PFSK-1 (cell line): ENCODE results near the gene LMNTD1.
A peak's percentile ranks its signal among the peaks of the same experiment; 100 is the strongest.

ENCODE experiments used
- FOXP2 ChIP-seq: optimal IDR thresholded peaks from 2 replicates; pipeline ENCODE3; 2011; ENCODE audit warnings: borderline replicate concordance, control low read depth, inconsistent platforms; ENCODE audit not compliant: insufficient read depth; ENCODE audit errors: extremely low read length, extremely low read depth
- POLR2AphosphoS5 ChIP-seq: IDR thresholded peaks from 2 replicates; pipeline ENCODE4 v1.6.1; 2012; ENCODE audit warnings: low read depth, mild to moderate bottlenecking, control low read depth, low read length, moderate library complexity
- REST ChIP-seq, 2 experiments: IDR thresholded peaks; 2 replicates each; pipeline versions ENCODE4 v1.6.1 to v1.8.0; 2011 to 2012; ENCODE audit warnings: low read depth in 2 of 2, low read length in 2 of 2, control low read depth in 1 of 2, inconsistent platforms in 1 of 2, mild to moderate bottlenecking in 1 of 2, moderate library complexity in 1 of 2; ENCODE audit not compliant: insufficient read depth in 1 of 2
- SIN3A ChIP-seq: IDR thresholded peaks from 2 replicates; pipeline ENCODE4 v1.6.1; 2012; ENCODE audit warnings: mild to moderate bottlenecking, low read length, moderate library complexity, borderline replicate concordance; ENCODE audit not compliant: insufficient read depth
- TAF1 ChIP-seq: IDR thresholded peaks from 2 replicates; pipeline ENCODE4 v1.6.1; 2012; ENCODE audit warnings: low read length, control low read depth, borderline replicate concordance; ENCODE audit not compliant: insufficient read depth

Gene LMNTD1

GRCh38 chr12:25447046-25447445 lies 106.0 kb downstream of the LMNTD1 start:
- TF ChIP-seq TAF1 (no peak), POLR2AphosphoS5 (no peak), SIN3A (no peak), FOXP2 (no peak), REST (IDR thresholded peaks at IDR 0.05; ENCODE audit: insufficient read depth in 1 of 2, low read depth in 2 of 2, low read length in 2 of 2) (no peak)

GRCh38 chr12:25438638-25439037 lies 114.4 kb downstream of the LMNTD1 start:
- TF ChIP-seq REST (IDR thresholded peaks at IDR 0.05; ENCODE audit: insufficient read depth in 1 of 2, low read depth in 2 of 2, low read length in 2 of 2) (peak in 1 of 2 experiments; percentile 73; a peak in 2 of 4 replicates), TAF1 (no peak)

- TF ChIP-seq FOXP2 (no peak), POLR2AphosphoS5 (no peak), TAF1 (no peak), SIN3A (no peak), REST (IDR thresholded peaks at IDR 0.05; ENCODE audit: insufficient read depth in 1 of 2, low read depth in 2 of 2, low read length in 2 of 2) (no peak)
Observed at GRCh38 chr12:25436206-25437030, 116.7 kb downstream of the LMNTD1 start.

- TF ChIP-seq TAF1 (no peak), POLR2AphosphoS5 (no peak), SIN3A (no peak), REST (IDR thresholded peaks at IDR 0.05; ENCODE audit: insufficient read depth in 1 of 2, low read depth in 2 of 2, low read length in 2 of 2) (no peak), FOXP2 (no peak)
Observed at GRCh38 chr12:25435431-25435830, 117.7 kb downstream of the LMNTD1 start.
